Measurements from ENCODE around the gene CDC42BPA. TPM values are rescaled to one million over a fixed set of nuclear protein-coding genes. Genes with fewer than 3 reads are reported as not detected.
A peak's percentile ranks its signal among the peaks of the same experiment; 100 is the strongest.

Gene CDC42BPA
- total and polyA plus RNA-seq, 2 of the 13 experiments (the other 11 are each of a cell fraction or from before 2014, with no cell fraction given) = 6.5 to 16.0 TPM

DNA sequence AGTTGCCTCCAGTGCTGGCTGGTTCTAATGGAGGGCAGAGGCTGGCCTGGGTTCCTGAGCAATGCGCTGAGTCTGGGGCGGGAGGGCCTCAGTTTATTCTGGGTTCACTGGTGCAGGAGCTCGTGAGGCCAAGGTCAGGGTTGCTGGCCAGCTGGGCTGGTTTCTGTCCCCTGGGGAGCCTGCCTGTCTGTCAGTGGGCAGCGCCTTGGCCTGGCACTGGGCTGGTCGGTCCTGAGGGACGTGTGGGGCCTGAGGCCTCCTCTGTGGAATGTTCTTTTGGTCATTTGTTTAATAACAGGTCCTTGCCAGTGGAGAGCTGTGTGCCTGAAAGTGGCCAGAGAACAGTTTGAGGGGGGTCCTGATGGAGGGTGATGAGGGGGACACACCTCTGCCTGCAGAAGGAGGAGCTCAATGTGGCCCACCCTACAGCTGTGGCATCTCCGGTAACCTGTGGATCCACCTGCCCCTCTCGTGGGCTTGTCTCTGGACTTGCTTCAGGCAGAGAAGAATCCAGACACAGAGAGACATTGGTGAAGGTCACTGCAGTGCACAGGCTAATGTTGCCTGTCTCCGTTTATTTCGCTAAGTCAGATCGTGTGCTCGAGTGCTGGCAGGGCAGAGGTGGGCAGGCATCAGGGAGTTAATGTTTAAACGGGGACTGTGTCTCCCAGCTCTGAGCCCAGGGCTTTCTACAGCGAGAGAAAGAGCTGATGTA lies 343.6 kb downstream of the CDC42BPA start (continued):
- TF ChIP-seq CSRNP1 (CRISPR knock-in tag; IDR thresholded peaks at IDR 0.05) (no peak), NRL (CRISPR knock-in tag; IDR thresholded peaks at IDR 0.05; ENCODE audit: borderline replicate concordance) (no peak; the same call in 1 of the 2 replicates), TFAP4 (IDR thresholded peaks at IDR 0.05; ENCODE audit: borderline replicate concordance, low read depth) (peak; percentile 88)
- TF ChIP-seq, protein P1, sequence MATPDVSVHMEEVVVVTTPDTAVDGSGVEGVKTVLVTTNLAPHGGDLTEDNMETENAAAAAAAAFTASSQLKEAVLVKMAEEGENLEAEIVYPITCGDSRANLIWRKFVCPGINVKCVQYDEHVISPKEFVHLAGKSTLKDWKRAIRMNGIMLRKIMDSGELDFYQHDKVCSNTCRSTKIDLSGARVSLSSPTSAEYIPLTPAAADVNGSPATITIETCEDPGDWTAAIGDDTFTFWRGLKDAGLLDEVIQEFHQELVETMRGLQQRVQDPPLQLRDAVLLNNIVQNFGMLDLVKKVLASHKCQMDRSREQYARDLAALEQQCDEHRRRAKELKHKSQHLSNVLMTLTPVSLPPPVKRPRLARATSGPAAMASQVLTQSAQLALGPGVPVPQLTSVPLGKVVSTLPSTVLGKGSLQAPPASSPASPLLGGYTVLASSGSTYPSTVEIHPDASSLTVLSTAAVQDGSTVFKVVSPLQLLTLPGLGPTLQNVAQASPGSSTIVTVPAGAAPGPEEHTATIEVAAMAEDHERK (CRISPR knock-in tag; IDR thresholded peaks at IDR 0.05; ENCODE audit: low read depth) = no peak

- peak overlapping the region; percentile 42 to 53 (median 44) for H3K4me3 ChIP-seq (replicated peaks in 1 of 3; ENCODE audit: insufficient read depth in 1 of 3, low read depth in 2 of 3, low read length in 3 of 3)
- ChIA-PET POLR2A (interaction anchor here (1.9 to 2.6 kb wide), 4 partner anchors 9 to 35 kb away, joined by 6 to 46 read pairs (median 21); partner anchors contain the start of gene COQ8A), CTCF (ENCODE audit: low intra/inter-chr PET ratio, low total read pairs) (no interaction called here)
- ATAC-seq (peak; percentile 47), FAIRE-seq (no peak), DNase-seq (ENCODE audit: low spot score) (peak; percentile 15)
- peaks cover 11% of the 10 kb centered on the region; the same call in 1 of the 2 replicates for H4K20me1 ChIP-seq (ENCODE audit: insufficient read depth, low read length)
- in situ Hi-C loops (cut with HindIII; ENCODE audit: extremely low pct_ligation_motif_present, low pct_unique_long_range_greater_than_20kb) = no loop called here
- BruUV-seq (replicated peaks) = no TSS peak
- H3K79me2 ChIP-seq (ENCODE audit: insufficient read depth, low read length) = peaks cover 23% of the 10 kb centered on the region
- peak overlapping the region; percentile 65 for H3K4me2 ChIP-seq (ENCODE audit: low read depth, low read length)
- peaks cover 15 to 31% of the 10 kb centered on the region in 2 experiments for H3K36me3 ChIP-seq (replicated peaks in 1 of 2; ENCODE audit: control insufficient read depth in 1 of 2, insufficient read depth in 2 of 2, low read length in 2 of 2)
- intact Hi-C loops (cut with micrococcal nuclease; ENCODE audit: unreplicated experiment) = loop anchor here (1.0 to 2.0 kb wide), 3 partner anchors 17 to 61 kb away; no protein-coding TSS in a partner anchor
- H3K27me3 ChIP-seq (ENCODE audit: control insufficient read depth in 1 of 2, insufficient read depth in 2 of 2, low read length in 2 of 2) = no peaks in the 10 kb centered on the region; a peak in 1 of 5 replicates
- peak overlapping the region; percentile 45 for H3K9ac ChIP-seq (ENCODE audit: insufficient read depth, low read depth, low read length)
- peaks cover 41% of the 10 kb centered on the region for H3K4me1 ChIP-seq (ENCODE audit: insufficient read depth, low read length)
- whole genome bisulfite sequencing (ENCODE audit: low lambda C conversion rate) = 10% methylated on average over 9 of the region's 11 CpGs
- H3K9me3 ChIP-seq (ENCODE audit: low read length) = peaks cover 6% of the 10 kb centered on the region; the same call in 1 of the 2 replicates
- H3K27ac ChIP-seq (ENCODE audit: extremely low read length, insufficient read depth, low read length) = peak overlapping the region; percentile 74
- H2AFZ ChIP-seq (ENCODE audit: low read length) = no peak overlapping the region
- TF ChIP-seq MAZ (IDR thresholded peaks at IDR 0.05; ENCODE audit: borderline replicate concordance, low read depth, low read length) (no peak), MAZ (CRISPR knock-in tag; IDR thresholded peaks at IDR 0.05; ENCODE audit: low read depth) (no peak), RAD21 (CRISPR knock-in tag; IDR thresholded peaks at IDR 0.05) (no peak), ATF7-NPFF (CRISPR knock-in tag; IDR thresholded peaks at IDR 0.05; ENCODE audit: low read depth) (no peak), PHF20 (CRISPR knock-in tag; IDR thresholded peaks at IDR 0.05) (no peak), JDP2 (CRISPR knock-in tag; IDR thresholded peaks at IDR 0.05; ENCODE audit: borderline replicate concordance) (no peak), ASH2L (IDR thresholded peaks at IDR 0.05; ENCODE audit: insufficient read length, low read depth, low read length) (no peak), KDM2A (CRISPR knock-in tag; IDR thresholded peaks at IDR 0.05; ENCODE audit: borderline replicate concordance, low read depth) (no peak), ZNF451 (CRISPR knock-in tag; IDR thresholded peaks at IDR 0.05) (no peak), AGO2 (optimal IDR thresholded peaks at IDR 0.05; ENCODE audit: low read depth, low read length) (peak; percentile 27), SMARCC2 (IDR thresholded peaks at IDR 0.05) (no peak), ESRRA (CRISPR knock-in tag; IDR thresholded peaks at IDR 0.05; ENCODE audit: low read depth) (no peak), ZSCAN9 (CRISPR knock-in tag; IDR thresholded peaks at IDR 0.05; ENCODE audit: borderline replicate concordance) (no peak), NAIF1 (CRISPR knock-in tag; IDR thresholded peaks at IDR 0.05; ENCODE audit: borderline replicate concordance) (no peak)
Observed at GRCh38 chr1:226973898-226974543, 344.3 kb downstream of the CDC42BPA start.
